ENCODE measurements around the gene BRAT1.
"Not testable (repeated sequence)": the region's sequence is repeated elsewhere in the genome, so short reads cannot be mapped to it uniquely, and the experiment has no call there.

BRAT1 gene

DNA sequence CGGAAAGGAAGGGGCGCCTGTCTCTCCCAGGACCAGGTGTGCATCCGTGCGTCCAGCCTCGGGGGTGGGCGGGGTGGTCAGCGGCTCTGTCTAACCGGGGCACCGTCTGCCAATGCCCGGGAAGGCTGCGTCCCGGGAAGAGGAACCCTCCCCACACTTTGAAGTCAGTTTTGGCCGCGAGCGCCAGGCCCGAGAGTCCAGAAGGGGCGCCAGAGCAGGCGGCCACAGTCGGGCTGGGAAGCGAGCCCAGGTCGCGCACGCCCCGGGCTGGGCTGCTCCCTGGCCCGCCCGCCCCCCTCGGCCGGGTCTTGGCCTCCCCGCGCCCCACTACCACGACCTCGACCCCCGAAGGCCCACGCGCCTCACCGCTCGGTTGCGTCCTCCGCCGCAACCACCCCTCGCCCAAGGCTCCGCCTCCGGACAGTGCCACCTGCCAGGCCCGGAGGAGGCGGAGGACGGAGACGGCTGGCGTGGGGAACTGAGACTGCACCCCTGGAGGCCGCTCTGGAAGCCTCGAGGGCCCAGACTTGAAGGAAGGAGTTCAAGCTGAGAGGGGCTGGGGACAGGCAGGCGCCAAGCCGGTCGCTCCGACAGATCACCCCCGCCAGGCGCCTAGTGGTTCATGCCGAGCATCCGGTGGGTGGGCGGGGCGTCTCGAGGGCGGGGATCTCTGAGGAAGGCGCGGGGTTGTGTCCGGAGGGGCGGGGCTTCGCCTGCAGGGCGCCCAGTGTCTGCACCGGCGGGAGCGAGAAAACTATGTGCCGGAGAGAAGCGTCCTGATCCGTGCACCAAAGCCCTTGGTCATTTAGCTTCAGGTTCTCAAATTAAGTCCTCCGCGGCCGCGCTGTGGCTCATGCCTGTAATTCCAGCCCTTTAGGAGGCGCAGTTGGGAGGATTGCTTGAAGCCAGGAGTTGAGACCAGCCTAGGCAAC, at the start of gene BRAT1:
Gene BRAT1 (minus strand): TSS at position 404 of the 932 bp plus-strand sequence. CDS start 1,093 bp downstream, outside the sequence.
- DNase-seq (ENCODE audit: low read depth in 2 of 2, low spot score in 1 of 2): peak; percentile 88 to 90

- no peak for DNase-seq (ENCODE audit: low read depth in 2 of 2, low spot score in 1 of 2)
These were observed 49.4 kb upstream of the BRAT1 start for GRCh38 chr7:2604608-2605174.

- no peak for DNase-seq (ENCODE audit: low read depth in 2 of 2, low spot score in 1 of 2)
These were observed 48.0 kb upstream of the BRAT1 start for GRCh38 chr7:2603044-2603965.

GRCh38 chr7:2602406-2603043, 47.2 kb upstream of the BRAT1 start:
- no peak for DNase-seq (ENCODE audit: low read depth in 2 of 2, low spot score in 1 of 2)

- DNase-seq (ENCODE audit: low read depth in 2 of 2, low spot score in 1 of 2): no peak
These were observed 46.6 kb upstream of the BRAT1 start for GRCh38 chr7:2601907-2602306.

DNA sequence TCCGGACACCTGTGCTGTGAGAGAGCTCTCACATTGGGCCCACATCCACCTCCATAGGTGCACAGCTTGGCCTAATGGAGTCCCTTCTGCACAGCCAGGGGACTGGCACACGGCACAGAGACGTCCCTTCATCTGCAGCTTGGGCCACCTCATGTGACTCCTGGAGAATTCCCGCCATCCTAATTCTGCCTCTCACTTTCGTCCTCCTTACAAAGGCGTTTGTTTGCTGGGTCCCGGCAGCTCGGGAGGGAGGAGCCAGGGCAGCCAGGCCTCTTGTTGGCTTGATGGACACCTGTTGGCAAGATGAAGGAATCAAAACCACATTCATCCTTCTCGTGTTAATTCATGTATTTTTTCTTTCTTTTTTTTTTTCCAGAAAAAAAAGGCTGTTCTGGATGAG, 45.7 kb upstream of the BRAT1 start:
- no peak for DNase-seq (ENCODE audit: low read depth in 2 of 2, low spot score in 1 of 2)

- no peak for DNase-seq (ENCODE audit: low read depth in 2 of 2, low spot score in 1 of 2)
These were observed 43.0 kb upstream of the BRAT1 start for GRCh38 chr7:2598154-2598823.

DNA sequence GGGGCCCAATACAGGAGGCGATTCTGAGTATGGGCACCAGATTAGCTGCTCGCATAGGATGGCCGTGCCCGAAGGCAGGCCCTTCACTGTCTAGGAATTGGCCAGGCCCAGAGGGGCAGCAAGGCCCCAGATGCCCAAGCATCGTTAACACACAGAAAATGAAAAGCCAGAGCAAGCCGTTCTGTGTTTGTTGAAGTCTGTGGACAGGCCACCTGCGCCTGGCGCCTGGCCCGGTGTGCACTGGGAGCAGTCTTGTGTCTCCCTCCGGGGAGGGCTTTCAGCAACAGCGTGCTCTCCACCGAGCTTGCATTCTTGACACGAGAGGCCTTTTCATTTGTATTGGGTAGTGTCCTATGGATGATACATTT, 41.9 kb upstream of the BRAT1 start:
- no peak for DNase-seq (ENCODE audit: low read depth in 2 of 2, low spot score in 1 of 2)

DNA sequence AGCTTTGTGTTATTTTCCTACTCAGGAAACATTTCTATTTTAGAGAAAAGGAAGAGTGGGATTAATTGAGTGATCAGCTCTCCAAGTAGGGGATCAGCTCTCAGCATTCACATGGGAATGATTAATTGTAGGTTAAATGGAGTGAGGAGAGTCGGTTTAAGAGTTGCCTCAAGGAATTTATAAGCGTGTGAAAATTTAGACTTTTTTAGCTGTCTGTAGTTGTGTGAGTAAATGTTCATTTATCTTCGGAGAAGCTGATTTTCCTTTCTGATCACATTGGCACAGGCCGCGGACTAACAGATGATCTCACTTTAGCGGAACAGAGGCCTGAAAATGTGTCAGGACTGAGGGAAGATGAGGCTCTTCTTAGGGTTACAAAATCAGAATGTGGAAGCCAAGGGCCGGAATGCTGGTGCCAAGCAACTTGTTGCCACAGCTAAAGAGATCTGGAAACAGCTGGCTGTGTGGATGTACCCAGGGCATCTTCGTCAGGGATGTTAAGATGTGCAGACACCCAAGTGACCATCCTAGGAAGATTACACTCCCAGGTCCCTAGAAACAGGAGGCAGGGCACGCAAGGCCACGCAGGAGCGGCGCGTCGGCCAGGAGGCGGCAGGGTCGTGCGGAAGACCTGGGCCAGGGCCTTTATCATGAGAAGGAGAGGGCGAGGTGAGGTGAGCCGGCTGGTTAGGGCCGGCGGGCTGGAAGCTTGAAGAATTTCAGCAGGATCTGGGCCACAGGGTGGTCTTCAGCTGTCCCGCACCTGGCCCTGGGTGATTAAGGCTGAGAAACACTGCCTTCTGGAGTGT, 41.3 kb upstream of the BRAT1 start:
- no peak for DNase-seq (ENCODE audit: low read depth in 2 of 2, low spot score in 1 of 2)

DNA sequence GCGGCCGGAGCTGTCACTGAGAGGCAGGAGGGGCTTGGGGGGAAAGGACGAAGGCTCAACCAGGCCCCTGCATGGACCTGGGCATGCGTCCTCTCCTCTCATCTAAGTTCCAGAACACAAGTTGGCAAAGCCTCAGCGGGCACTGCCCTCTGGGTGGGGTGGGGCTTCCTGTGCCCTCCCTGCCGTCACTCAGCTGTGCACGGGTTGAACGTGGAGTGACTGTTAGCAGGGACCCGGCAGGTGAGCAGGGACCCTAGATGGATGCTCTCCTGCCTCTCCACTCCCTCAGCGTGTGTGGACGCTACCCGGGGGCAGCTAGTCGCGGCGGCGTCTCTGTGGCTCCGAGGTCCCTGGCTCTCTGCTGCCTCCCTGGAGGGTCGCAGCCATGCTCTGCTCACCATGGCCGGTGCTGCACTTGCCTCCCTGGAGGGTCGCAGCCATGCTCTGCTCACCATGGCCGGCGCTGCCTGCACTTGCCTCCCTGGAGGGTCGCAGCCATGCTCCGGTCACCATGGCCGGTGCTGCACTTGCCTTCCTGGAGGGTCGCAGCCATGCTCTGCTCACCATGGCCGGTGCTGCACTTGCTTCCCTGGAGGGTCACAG, 40.0 kb upstream of the BRAT1 start:
- DNase-seq (ENCODE audit: low read depth in 2 of 2, low spot score in 1 of 2): no peak

DNA sequence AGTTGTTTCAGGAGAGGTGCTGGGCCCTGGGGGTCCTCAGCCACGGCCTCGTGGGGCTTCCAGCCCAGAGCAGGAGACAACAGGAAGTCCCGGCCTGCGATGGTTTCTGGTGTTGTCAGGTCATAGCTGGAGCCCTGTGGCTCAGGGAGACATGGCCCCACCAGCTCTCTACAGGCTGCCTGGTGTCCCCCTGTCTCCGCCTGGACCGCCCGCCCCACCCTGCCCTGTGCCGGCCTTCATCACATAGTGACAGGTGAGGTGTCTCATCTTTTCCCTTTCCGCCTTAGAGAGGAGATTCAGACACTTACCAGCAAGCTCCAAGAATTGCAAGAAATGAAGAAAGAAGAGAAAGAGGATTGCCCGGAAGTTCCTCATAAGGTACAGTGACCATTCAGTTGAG, 39.3 kb upstream of the BRAT1 start:
- no peak for DNase-seq (ENCODE audit: low read depth in 2 of 2, low spot score in 1 of 2)

GRCh38 chr7:2593036-2593727, 37.9 kb upstream of the BRAT1 start:
- no peak for DNase-seq (ENCODE audit: low read depth in 2 of 2, low spot score in 1 of 2)

- no peak for DNase-seq (ENCODE audit: low read depth in 2 of 2, low spot score in 1 of 2)
These were observed 37.1 kb upstream of the BRAT1 start for GRCh38 chr7:2592375-2592865.

DNA sequence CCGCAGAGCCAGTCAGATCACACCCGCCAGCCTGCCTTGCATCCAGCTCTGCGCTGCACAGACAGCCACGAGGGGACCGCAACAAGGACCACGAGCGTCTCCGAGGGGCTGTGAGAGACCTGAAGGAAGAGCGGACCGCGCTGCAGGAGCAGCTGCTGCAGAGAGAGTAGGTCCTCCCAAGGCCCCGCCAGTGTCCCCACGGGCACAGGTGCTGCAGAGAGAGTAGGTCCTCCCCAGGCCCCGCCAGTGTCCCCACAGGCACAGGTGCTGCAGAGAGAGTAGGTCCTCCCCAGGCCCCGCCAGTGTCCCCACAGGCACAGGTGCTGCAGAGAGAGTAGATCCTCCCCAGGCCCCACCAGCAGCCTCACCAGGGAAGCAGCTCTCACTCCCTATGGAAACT, 34.6 kb upstream of the BRAT1 start:
- not testable (repeated sequence) for DNase-seq (ENCODE audit: low read depth in 2 of 2, low spot score in 1 of 2)

GRCh38 chr7:2589341-2589740, 34.0 kb upstream of the BRAT1 start:
- DNase-seq (ENCODE audit: low read depth in 2 of 2, low spot score in 1 of 2): no peak

DNA sequence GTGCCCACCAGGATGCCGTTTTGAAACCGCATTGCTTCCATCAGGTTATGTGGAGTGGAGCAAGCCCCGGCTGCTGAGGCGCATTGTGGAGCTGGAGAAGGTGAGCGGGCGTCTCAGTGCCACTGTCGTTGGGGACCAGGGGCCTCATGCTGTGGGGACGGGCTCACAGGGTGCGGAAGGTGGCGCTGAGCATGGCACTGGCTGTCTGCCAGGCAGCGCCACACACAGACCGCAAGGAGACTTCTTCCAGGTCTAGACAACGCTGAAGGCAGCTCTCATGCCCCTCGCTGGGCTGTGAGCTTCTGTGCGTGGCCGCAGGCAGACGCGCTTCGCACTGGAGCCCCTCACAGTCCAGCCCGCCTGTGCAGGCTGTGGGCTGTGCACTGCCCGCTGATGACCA, 32.5 kb upstream of the BRAT1 start:
- DNase-seq (ENCODE audit: low read depth in 2 of 2, low spot score in 1 of 2): no peak

DNA sequence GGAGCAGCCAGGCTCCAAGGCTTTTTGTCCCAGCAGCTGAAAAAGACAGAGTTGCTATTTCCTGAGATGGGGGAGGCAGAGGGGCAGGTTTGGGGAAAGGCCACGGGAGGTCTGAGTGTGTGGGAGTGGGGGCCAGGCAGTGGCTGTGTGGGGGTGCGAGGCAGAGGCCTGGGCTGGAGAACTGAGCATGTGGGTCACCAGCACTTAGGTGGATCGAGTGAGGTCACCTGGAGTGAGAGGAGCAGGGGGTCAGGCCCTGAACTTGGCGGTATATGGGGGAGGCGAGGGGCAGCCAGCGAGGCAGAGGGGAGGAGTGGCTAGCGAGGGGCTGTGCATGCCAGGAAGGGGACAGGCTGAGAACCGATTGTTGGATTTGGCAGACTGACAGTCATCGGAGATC, 31.8 kb upstream of the BRAT1 start:
- no peak for DNase-seq (ENCODE audit: low read depth in 2 of 2, low spot score in 1 of 2)

- no peak for DNase-seq (ENCODE audit: low read depth in 2 of 2, low spot score in 1 of 2)
These were observed 31.1 kb upstream of the BRAT1 start for GRCh38 chr7:2586326-2587020.
